ENCODE results near the gene PCNX1. TPM values are rescaled to one million over a fixed set of nuclear protein-coding genes. Genes with fewer than 3 reads are reported as not detected.

The PCNX1 gene
- total and polyA plus RNA-seq, 2 donors: 16.0 to 127 TPM

DNA sequence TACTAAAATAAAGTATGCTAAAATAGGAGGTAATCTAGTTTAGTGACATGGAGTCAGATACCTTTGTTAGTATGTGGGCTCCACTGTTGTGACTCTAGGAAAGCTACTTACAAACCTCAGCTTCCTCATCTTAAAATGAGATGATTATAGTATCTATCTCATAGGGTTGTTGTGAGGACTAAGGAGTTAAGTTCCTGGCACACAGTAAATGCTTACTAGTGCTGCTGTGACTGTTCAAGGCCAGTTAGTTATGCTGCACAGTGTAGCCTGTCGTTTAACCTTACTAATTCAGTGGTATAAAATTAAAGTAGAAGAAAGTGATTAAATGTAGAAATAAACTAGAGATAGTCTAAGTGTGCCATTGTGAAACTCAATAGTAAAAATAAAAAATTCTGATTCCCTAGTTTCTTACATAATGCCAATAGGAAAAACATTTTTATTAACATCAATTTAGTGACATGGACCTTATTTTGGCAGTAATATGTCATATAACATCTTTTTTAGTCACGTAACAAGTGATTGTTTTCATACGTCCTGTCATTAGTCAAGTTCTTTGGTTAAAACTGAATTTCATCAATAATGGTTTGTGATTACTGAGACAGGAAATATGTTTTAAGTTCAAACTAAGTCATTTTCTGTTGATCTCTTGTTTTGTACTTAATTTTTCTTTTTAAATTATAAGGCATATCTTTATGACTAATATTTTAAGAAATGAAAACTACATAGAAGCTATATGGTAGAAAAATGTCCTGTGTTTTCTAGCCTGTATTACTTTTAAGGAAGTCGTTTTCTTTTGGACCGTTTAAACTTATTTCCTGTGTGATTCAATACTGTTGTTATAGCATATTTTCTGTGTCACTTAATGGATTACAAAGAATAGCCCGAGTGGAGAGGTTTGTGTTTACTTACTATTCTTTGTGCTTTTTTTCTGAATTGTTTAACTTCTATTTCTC is 74.0 kb downstream of the PCNX1 start:
- no peaks in the 10 kb centered on the region for H3K4me1 ChIP-seq (ENCODE audit: insufficient read depth)
- H3K4me3 ChIP-seq (ENCODE audit: low read depth, low read length): no peak overlapping the region
- H3K27ac ChIP-seq (ENCODE audit: low read depth): no peak overlapping the region
- H3K36me3 ChIP-seq (ENCODE audit: insufficient read depth): peaks cover 2% of the 10 kb centered on the region
- no peak for DNase-seq (ENCODE audit: extremely low spot score)
- WGBS: 51% methylated on average over 6 of the region's 6 CpGs

GRCh38 chr14:70982200-70982599 is 74.9 kb downstream of the PCNX1 start:
- no peaks in the 10 kb centered on the region for H3K36me3 ChIP-seq (ENCODE audit: insufficient read depth)
- no peak overlapping the region for H3K27ac ChIP-seq (ENCODE audit: low read depth)
- H3K4me1 ChIP-seq (ENCODE audit: insufficient read depth): no peaks in the 10 kb centered on the region
- H3K4me3 ChIP-seq (ENCODE audit: low read depth, low read length): no peak overlapping the region
- 64% methylated on average over 1 of the region's 1 CpG for WGBS
- no peak for DNase-seq (ENCODE audit: extremely low spot score)

GRCh38 chr14:70987041-70987440 is 79.8 kb downstream of the PCNX1 start:
- H3K27ac ChIP-seq (ENCODE audit: low read depth): no peak overlapping the region
- 75% methylated on average over 1 of the region's 1 CpG for WGBS
- H3K4me1 ChIP-seq (ENCODE audit: insufficient read depth): no peaks in the 10 kb centered on the region
- DNase-seq (ENCODE audit: extremely low spot score): no peak
- H3K36me3 ChIP-seq (ENCODE audit: insufficient read depth): no peaks in the 10 kb centered on the region
- H3K4me3 ChIP-seq (ENCODE audit: low read depth, low read length): no peak overlapping the region

GRCh38 chr14:70988452-70988851 is 81.2 kb downstream of the PCNX1 start:
- H3K36me3 ChIP-seq (ENCODE audit: insufficient read depth): no peaks in the 10 kb centered on the region
- no peak overlapping the region for H3K27ac ChIP-seq (ENCODE audit: low read depth)
- no peaks in the 10 kb centered on the region for H3K4me1 ChIP-seq (ENCODE audit: insufficient read depth)
- no peak overlapping the region for H3K4me3 ChIP-seq (ENCODE audit: low read depth, low read length)
- 90% methylated on average over 10 of the region's 10 CpGs for WGBS
- DNase-seq (ENCODE audit: extremely low spot score): no peak

DNA sequence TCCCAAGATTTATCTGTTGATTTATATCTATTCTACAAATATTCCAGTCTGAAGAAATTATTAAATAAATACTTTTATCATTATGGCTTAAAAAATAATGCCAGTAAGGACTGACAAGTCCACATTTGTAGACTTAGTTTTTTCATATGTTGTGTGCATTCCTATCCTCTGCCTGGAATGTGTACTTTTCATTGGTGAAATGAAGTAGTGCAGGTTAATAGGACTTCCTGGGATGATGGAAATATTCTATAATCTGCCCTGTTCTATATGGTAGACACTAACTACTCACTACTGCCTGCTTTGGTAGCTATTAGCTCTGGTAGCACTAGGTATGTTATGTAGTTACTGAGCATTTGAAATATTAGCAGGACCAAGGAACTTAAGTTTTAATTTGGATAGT is 86.7 kb downstream of the PCNX1 start:
- no peak for DNase-seq (ENCODE audit: extremely low spot score)
- Histone ChIP-seq H3K4me3 (ENCODE audit: low read depth, low read length) (no peak overlapping the region), H3K36me3 (ENCODE audit: insufficient read depth) (no peaks in the 10 kb centered on the region), H3K4me1 (ENCODE audit: insufficient read depth) (no peaks in the 10 kb centered on the region), H3K27ac (ENCODE audit: low read depth) (no peak overlapping the region)

- 97% methylated on average over 1 of the region's 1 CpG for WGBS
- no peak for DNase-seq (ENCODE audit: extremely low spot score)
- no peaks in the 10 kb centered on the region for H3K4me1 ChIP-seq (ENCODE audit: insufficient read depth)
Observed at GRCh38 chr14:70995211-70995610, 88.0 kb downstream of the PCNX1 start.

GRCh38 chr14:70995671-70996070 is 88.4 kb downstream of the PCNX1 start:
- Histone ChIP-seq H3K4me1 (ENCODE audit: insufficient read depth) (no peaks in the 10 kb centered on the region), H3K36me3 (ENCODE audit: insufficient read depth) (no peaks in the 10 kb centered on the region), H3K4me3 (ENCODE audit: low read depth, low read length) (no peak overlapping the region), H3K27ac (ENCODE audit: low read depth) (no peak overlapping the region)
- no peak for DNase-seq (ENCODE audit: extremely low spot score)
- WGBS: 79% methylated on average over 3 of the region's 3 CpGs

More at GRCh38 chr14:70995211-70995610, 88.0 kb downstream of the PCNX1 start:
- Histone ChIP-seq H3K27ac (ENCODE audit: low read depth) (no peak overlapping the region), H3K36me3 (ENCODE audit: insufficient read depth) (no peaks in the 10 kb centered on the region), H3K4me3 (ENCODE audit: low read depth, low read length) (no peak overlapping the region)

GRCh38 chr14:70999117-70999516 is 91.9 kb downstream of the PCNX1 start:
- Histone ChIP-seq H3K4me1 (ENCODE audit: insufficient read depth) (no peaks in the 10 kb centered on the region), H3K27ac (ENCODE audit: low read depth) (no peak overlapping the region), H3K36me3 (ENCODE audit: insufficient read depth) (peaks cover 3% of the 10 kb centered on the region), H3K4me3 (ENCODE audit: low read depth, low read length) (no peak overlapping the region)
- WGBS: 83% methylated on average over 1 of the region's 1 CpG
- no peak for DNase-seq (ENCODE audit: extremely low spot score)

DNA sequence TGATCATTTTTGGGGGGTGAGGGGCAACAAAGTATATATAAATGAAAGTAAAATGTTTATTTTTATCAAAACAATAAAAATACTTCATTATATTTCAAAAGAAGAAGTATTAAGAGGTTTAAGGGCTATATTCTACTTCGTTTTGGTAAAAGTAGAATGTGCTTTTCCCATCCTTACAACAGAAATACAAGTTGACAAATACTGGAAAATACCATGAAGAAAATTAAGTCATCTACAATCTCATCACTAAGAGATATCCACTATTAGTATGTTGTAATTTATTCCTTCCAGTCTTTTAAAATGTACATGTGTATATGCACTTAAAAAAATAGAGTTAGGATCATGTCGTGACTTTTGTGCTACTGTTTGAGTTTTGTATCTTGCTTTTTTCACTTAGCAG is 92.8 kb downstream of the PCNX1 start:
- no peaks in the 10 kb centered on the region for H3K4me1 ChIP-seq (ENCODE audit: insufficient read depth)
- DNase-seq (ENCODE audit: extremely low spot score): no peak
- no peak overlapping the region for H3K4me3 ChIP-seq (ENCODE audit: low read depth, low read length)
- WGBS: 94% methylated on average over 2 of the region's 2 CpGs
- peaks cover 3% of the 10 kb centered on the region for H3K36me3 ChIP-seq (ENCODE audit: insufficient read depth)
- H3K27ac ChIP-seq (ENCODE audit: low read depth): no peak overlapping the region

GRCh38 chr14:71001742-71002141 is 94.5 kb downstream of the PCNX1 start:
- Histone ChIP-seq H3K4me1 (ENCODE audit: insufficient read depth) (no peaks in the 10 kb centered on the region), H3K36me3 (ENCODE audit: insufficient read depth) (peaks cover 6% of the 10 kb centered on the region), H3K4me3 (ENCODE audit: low read depth, low read length) (no peak overlapping the region), H3K27ac (ENCODE audit: low read depth) (no peak overlapping the region)
- DNase-seq (ENCODE audit: extremely low spot score): no peak
- WGBS: 76% methylated on average over 5 of the region's 5 CpGs

GRCh38 chr14:71003156-71003555 is 95.9 kb downstream of the PCNX1 start:
- H3K27ac ChIP-seq (ENCODE audit: low read depth): no peak overlapping the region
- H3K36me3 ChIP-seq (ENCODE audit: insufficient read depth): peaks cover 6% of the 10 kb centered on the region
- no peak overlapping the region for H3K4me3 ChIP-seq (ENCODE audit: low read depth, low read length)
- 96% methylated on average over 13 of the region's 13 CpGs for WGBS
- H3K4me1 ChIP-seq (ENCODE audit: insufficient read depth): no peaks in the 10 kb centered on the region
- no peak for DNase-seq (ENCODE audit: extremely low spot score)

- 95% methylated on average over 2 of the region's 2 CpGs for WGBS
- H3K27ac ChIP-seq (ENCODE audit: low read depth): no peak overlapping the region
- no peak overlapping the region for H3K4me3 ChIP-seq (ENCODE audit: low read depth, low read length)
- H3K4me1 ChIP-seq (ENCODE audit: insufficient read depth): no peaks in the 10 kb centered on the region
- peaks cover 6% of the 10 kb centered on the region for H3K36me3 ChIP-seq (ENCODE audit: insufficient read depth)
- DNase-seq (ENCODE audit: extremely low spot score): no peak
Observed at GRCh38 chr14:71004481-71004880, 97.2 kb downstream of the PCNX1 start.

DNA sequence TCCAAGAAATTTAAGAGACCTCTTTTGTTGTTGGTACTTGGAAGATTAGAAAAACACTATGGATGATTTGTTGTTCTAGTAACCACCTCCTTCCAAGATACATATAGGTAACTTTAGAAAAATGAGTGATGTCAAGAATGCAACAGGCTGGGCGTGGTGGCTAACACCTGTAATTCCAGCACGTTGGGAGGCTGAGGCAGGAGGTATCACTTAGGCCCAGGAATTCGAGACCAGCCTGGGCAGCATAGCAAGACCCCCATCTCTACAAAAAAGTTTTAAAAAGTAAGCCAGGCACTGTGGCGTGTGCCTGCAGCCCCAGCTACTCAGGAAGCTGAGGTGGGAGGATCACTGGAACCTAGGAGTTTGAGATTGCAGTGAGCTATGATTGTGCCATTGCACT is 97.8 kb downstream of the PCNX1 start:
- Histone ChIP-seq H3K27ac (ENCODE audit: low read depth) (no peak overlapping the region), H3K4me3 (ENCODE audit: low read depth, low read length) (no peak overlapping the region), H3K36me3 (ENCODE audit: insufficient read depth) (peaks cover 6% of the 10 kb centered on the region), H3K4me1 (ENCODE audit: insufficient read depth) (no peaks in the 10 kb centered on the region)
- WGBS: 99% methylated on average over 4 of the region's 4 CpGs
- DNase-seq (ENCODE audit: extremely low spot score): no peak

GRCh38 chr14:71006200-71006563 is 98.9 kb downstream of the PCNX1 start:
- 65% methylated on average over 2 of the region's 2 CpGs for WGBS
- Histone ChIP-seq H3K27ac (ENCODE audit: low read depth) (no peak overlapping the region), H3K36me3 (ENCODE audit: insufficient read depth) (peaks cover 6% of the 10 kb centered on the region), H3K4me1 (ENCODE audit: insufficient read depth) (no peaks in the 10 kb centered on the region), H3K4me3 (ENCODE audit: low read depth, low read length) (no peak overlapping the region)
- DNase-seq (ENCODE audit: extremely low spot score): no peak

Data from urinary bladder (tissue), 4 donors.